HUES64 (cell line): ENCODE results near the gene SBF2.
A peak's percentile ranks its signal among the peaks of the same experiment; 100 is the strongest.
"Not testable (repeated sequence)": the region's sequence is repeated elsewhere in the genome, so short reads cannot be mapped to it uniquely, and the experiment has no call there.

Experiments used
- H3K27ac ChIP-seq: 2 replicates; pipeline ENCODE4 v1.7.0; 2013; ENCODE audit warnings: low read depth, low read length, inconsistent platforms
- H3K27me3 ChIP-seq: 2 replicates; pipeline ENCODE4 v1.6.1; 2013; ENCODE audit warnings: mild to moderate bottlenecking, low read length; ENCODE audit not compliant: insufficient read depth
- H3K36me3 ChIP-seq: 2 replicates; pipeline ENCODE4 v1.6.1; 2013; ENCODE audit warnings: mild to moderate bottlenecking, low read length; ENCODE audit not compliant: insufficient read depth
- H3K4me1 ChIP-seq: 2 replicates; pipeline ENCODE4 v1.6.1; 2013; ENCODE audit warnings: mild to moderate bottlenecking, low read length, moderate library complexity; ENCODE audit not compliant: insufficient read depth
- H3K4me3 ChIP-seq: 2 replicates; pipeline ENCODE4 v1.5.1; 2013; ENCODE audit warnings: mild to moderate bottlenecking, low read length, moderate library complexity
- H3K9ac ChIP-seq: 2 replicates; pipeline ENCODE4 v1.6.1; 2013; ENCODE audit warnings: mild to moderate bottlenecking, low read depth, low read length
- H3K9me3 ChIP-seq: 2 replicates; pipeline ENCODE4 v1.6.1; 2013; ENCODE audit warnings: low read depth, low read length; ENCODE audit not compliant: insufficient read depth
- WGBS: fragments of 150-250, 120-280 bp; methylation state at CpG from one replicate; pipeline ENCODE4 v1.1.7; 2013; ENCODE audit warnings: missing lambda C conversion rate; 5-methylcytosine and 5-hydroxymethylcytosine counted together

The SBF2 gene

GRCh38 chr11:9936754-9937153 lies 357.3 kb downstream of the SBF2 start:
- Histone ChIP-seq H3K27ac (no peak overlapping the region), H3K36me3 (no peaks in the 10 kb centered on the region), H3K4me3 (no peak overlapping the region), H3K27me3 (no peaks in the 10 kb centered on the region), H3K4me1 (no peaks in the 10 kb centered on the region), H3K9ac (no peak overlapping the region), H3K9me3 (no peaks in the 10 kb centered on the region)

GRCh38 chr11:9932843-9933242 lies 361.2 kb downstream of the SBF2 start:
- not testable (repeated sequence) for H3K36me3 ChIP-seq, H3K4me3 ChIP-seq, H3K27ac ChIP-seq, H3K27me3 ChIP-seq, H3K4me1 ChIP-seq, H3K9ac ChIP-seq, H3K9me3 ChIP-seq
- 100% methylated on average over 2 of the region's 2 CpGs for WGBS

GRCh38 chr11:9930562-9931331 lies 363.3 kb downstream of the SBF2 start:
- not testable (repeated sequence) for H3K9ac ChIP-seq, H3K4me3 ChIP-seq, H3K9me3 ChIP-seq, H3K4me1 ChIP-seq, H3K27ac ChIP-seq, H3K27me3 ChIP-seq, H3K36me3 ChIP-seq
- WGBS: 91% methylated on average over 14 of the region's 14 CpGs

- Histone ChIP-seq H3K36me3 (no peaks in the 10 kb centered on the region), H3K4me3 (no peak overlapping the region), H3K27ac (no peak overlapping the region), H3K9me3 (no peaks in the 10 kb centered on the region), H3K9ac (no peak overlapping the region), H3K4me1 (peaks cover 21% of the 10 kb centered on the region), H3K27me3 (no peaks in the 10 kb centered on the region)
- WGBS: 93% methylated on average over 1 of the region's 1 CpG
Observed at GRCh38 chr11:9927670-9928069, 366.3 kb downstream of the SBF2 start.

- peak overlapping the region; percentile 67 for H3K9ac ChIP-seq
Observed at GRCh38 chr11:9923280-9923679, 370.7 kb downstream of the SBF2 start.

GRCh38 chr11:9922806-9923205 lies 371.2 kb downstream of the SBF2 start:
- Histone ChIP-seq H3K36me3 (no peaks in the 10 kb centered on the region), H3K4me3 (peak overlapping the region; percentile 25), H3K9ac (peak overlapping the region; percentile 67), H3K27me3 (no peaks in the 10 kb centered on the region), H3K9me3 (no peaks in the 10 kb centered on the region), H3K4me1 (peaks cover 28% of the 10 kb centered on the region), H3K27ac (peak overlapping the region; percentile 97)
- 1% methylated on average over 4 of the region's 4 CpGs for WGBS

More at GRCh38 chr11:9923280-9923679, 370.7 kb downstream of the SBF2 start:
- H3K9me3 ChIP-seq: no peaks in the 10 kb centered on the region
- H3K4me3 ChIP-seq: peak overlapping the region; percentile 25; the same call in 1 of the 2 replicates
- peaks cover 28% of the 10 kb centered on the region for H3K4me1 ChIP-seq
- 42% methylated on average over 2 of the region's 2 CpGs for WGBS
- H3K27me3 ChIP-seq: no peaks in the 10 kb centered on the region
- H3K36me3 ChIP-seq: no peaks in the 10 kb centered on the region
- peak overlapping the region; percentile 97 for H3K27ac ChIP-seq

- H3K9me3 ChIP-seq: no peaks in the 10 kb centered on the region
- H3K27ac ChIP-seq: no peak overlapping the region
- no peaks in the 10 kb centered on the region for H3K27me3 ChIP-seq
- H3K36me3 ChIP-seq: no peaks in the 10 kb centered on the region
- 96% methylated on average over 3 of the region's 3 CpGs for WGBS
- H3K9ac ChIP-seq: no peak overlapping the region
- no peak overlapping the region for H3K4me3 ChIP-seq
- H3K4me1 ChIP-seq: no peaks in the 10 kb centered on the region
Observed at GRCh38 chr11:9916480-9916879, 377.5 kb downstream of the SBF2 start.

GRCh38 chr11:9914064-9914463 lies 380.0 kb downstream of the SBF2 start:
- WGBS: 67% methylated on average over 2 of the region's 2 CpGs
- no peak overlapping the region for H3K27ac ChIP-seq

GRCh38 chr11:9905960-9906791 lies 387.8 kb downstream of the SBF2 start:
- H3K9me3 ChIP-seq: no peaks in the 10 kb centered on the region
- H3K4me1 ChIP-seq: peaks cover 43% of the 10 kb centered on the region
- H3K36me3 ChIP-seq: no peaks in the 10 kb centered on the region
- peak overlapping the region; percentile 96 for H3K27ac ChIP-seq
- WGBS: 23% methylated on average over 2 of the region's 3 CpGs
- peak overlapping the region; percentile 56 for H3K9ac ChIP-seq
- H3K4me3 ChIP-seq: no peak overlapping the region
- no peaks in the 10 kb centered on the region for H3K27me3 ChIP-seq

More at GRCh38 chr11:9914064-9914463, 380.0 kb downstream of the SBF2 start:
- H3K9ac ChIP-seq: no peak overlapping the region
- H3K36me3 ChIP-seq: no peaks in the 10 kb centered on the region
- H3K27me3 ChIP-seq: no peaks in the 10 kb centered on the region
- no peaks in the 10 kb centered on the region for H3K9me3 ChIP-seq
- no peaks in the 10 kb centered on the region for H3K4me1 ChIP-seq
- H3K4me3 ChIP-seq: no peak overlapping the region

- no peaks in the 10 kb centered on the region for H3K36me3 ChIP-seq
- no peak overlapping the region for H3K4me3 ChIP-seq
- WGBS: no CpG with 5 or more reads among the region's 1 CpG
- H3K9me3 ChIP-seq: no peaks in the 10 kb centered on the region
- peaks cover 43% of the 10 kb centered on the region for H3K4me1 ChIP-seq
- H3K27me3 ChIP-seq: no peaks in the 10 kb centered on the region
- H3K9ac ChIP-seq: peak overlapping the region; percentile 48
- H3K27ac ChIP-seq: peak overlapping the region; percentile 96
Observed at GRCh38 chr11:9905501-9905951, 388.5 kb downstream of the SBF2 start.

GRCh38 chr11:9903579-9903978 lies 390.4 kb downstream of the SBF2 start:
- no peak overlapping the region for H3K9ac ChIP-seq
- H3K27me3 ChIP-seq: no peaks in the 10 kb centered on the region
- H3K36me3 ChIP-seq: no peaks in the 10 kb centered on the region
- H3K4me1 ChIP-seq: peaks cover 43% of the 10 kb centered on the region
- WGBS: 97% methylated on average over 6 of the region's 6 CpGs
- no peaks in the 10 kb centered on the region for H3K9me3 ChIP-seq
- no peak overlapping the region for H3K4me3 ChIP-seq
- H3K27ac ChIP-seq: 0 out of 2 replicates have a peak overlapping the region, but pooled peaks have one; percentile 38
